Measurements from ENCODE around the gene ANKRD22.

Gene ANKRD22

DNA sequence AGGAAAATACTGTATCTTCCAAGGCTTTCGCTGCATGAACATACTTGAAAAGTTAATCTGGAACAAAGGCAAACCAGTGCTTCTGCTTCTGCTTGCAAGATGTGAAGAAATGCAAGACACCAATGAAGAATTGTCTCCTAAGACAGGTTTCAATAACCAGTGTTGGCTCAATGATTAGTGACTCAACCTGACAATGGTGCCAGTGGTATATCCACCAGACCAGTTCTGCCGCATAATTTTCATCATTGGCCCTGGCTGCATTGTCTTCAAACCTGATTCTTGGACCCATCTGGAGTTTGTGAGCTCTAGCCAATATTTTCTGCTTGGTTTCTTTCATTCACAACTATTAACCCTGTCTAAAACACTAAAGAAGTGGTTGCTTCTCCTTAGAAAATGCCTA, 14.8 kb upstream of the ANKRD22 start:
- H4K20me1 ChIP-seq (ENCODE audit: insufficient read depth, low read length), result no peaks in the 10 kb centered on the region
- H3K9ac ChIP-seq (ENCODE audit: low read depth, low read length), result no peak overlapping the region
- no peaks in the 10 kb centered on the region for H3K4me1 ChIP-seq (ENCODE audit: insufficient read depth, low read length)
- no peak overlapping the region for H3K4me2 ChIP-seq (ENCODE audit: insufficient read depth, low read length)
- H3K36me3 ChIP-seq (ENCODE audit: insufficient read depth, low read length), result no peaks in the 10 kb centered on the region
- no peaks in the 10 kb centered on the region for H3K9me3 ChIP-seq (ENCODE audit: insufficient read depth, low read length, severe bottlenecking)
- DNase-seq (no peak), ATAC-seq (ENCODE audit: insufficient read depth, low read depth) (no peak)
- no peak overlapping the region for H3K27ac ChIP-seq (ENCODE audit: low read length)
- H3K4me3 ChIP-seq (ENCODE audit: low read depth in 1 of 2, low read length in 2 of 2), result no peak overlapping the region
- H3K79me2 ChIP-seq (ENCODE audit: insufficient read depth, low read length), result no peaks in the 10 kb centered on the region
- no peaks in the 10 kb centered on the region for H3K27me3 ChIP-seq (ENCODE audit: insufficient read depth, low read length, poor library complexity)
- TF ChIP-seq EZH2 (IDR thresholded peaks at IDR 0.05; ENCODE audit: borderline replicate concordance, low read depth, low read length, severe bottlenecking), result no peak
- TF ChIP-seq, protein P1, sequence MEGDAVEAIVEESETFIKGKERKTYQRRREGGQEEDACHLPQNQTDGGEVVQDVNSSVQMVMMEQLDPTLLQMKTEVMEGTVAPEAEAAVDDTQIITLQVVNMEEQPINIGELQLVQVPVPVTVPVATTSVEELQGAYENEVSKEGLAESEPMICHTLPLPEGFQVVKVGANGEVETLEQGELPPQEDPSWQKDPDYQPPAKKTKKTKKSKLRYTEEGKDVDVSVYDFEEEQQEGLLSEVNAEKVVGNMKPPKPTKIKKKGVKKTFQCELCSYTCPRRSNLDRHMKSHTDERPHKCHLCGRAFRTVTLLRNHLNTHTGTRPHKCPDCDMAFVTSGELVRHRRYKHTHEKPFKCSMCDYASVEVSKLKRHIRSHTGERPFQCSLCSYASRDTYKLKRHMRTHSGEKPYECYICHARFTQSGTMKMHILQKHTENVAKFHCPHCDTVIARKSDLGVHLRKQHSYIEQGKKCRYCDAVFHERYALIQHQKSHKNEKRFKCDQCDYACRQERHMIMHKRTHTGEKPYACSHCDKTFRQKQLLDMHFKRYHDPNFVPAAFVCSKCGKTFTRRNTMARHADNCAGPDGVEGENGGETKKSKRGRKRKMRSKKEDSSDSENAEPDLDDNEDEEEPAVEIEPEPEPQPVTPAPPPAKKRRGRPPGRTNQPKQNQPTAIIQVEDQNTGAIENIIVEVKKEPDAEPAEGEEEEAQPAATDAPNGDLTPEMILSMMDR (IDR thresholded peaks at IDR 0.05; ENCODE audit: borderline replicate concordance, extremely low read depth, low read length, poor library complexity, severe bottlenecking), result no peak
- H2AFZ ChIP-seq (ENCODE audit: low read depth, low read length), result no peak overlapping the region

DNA sequence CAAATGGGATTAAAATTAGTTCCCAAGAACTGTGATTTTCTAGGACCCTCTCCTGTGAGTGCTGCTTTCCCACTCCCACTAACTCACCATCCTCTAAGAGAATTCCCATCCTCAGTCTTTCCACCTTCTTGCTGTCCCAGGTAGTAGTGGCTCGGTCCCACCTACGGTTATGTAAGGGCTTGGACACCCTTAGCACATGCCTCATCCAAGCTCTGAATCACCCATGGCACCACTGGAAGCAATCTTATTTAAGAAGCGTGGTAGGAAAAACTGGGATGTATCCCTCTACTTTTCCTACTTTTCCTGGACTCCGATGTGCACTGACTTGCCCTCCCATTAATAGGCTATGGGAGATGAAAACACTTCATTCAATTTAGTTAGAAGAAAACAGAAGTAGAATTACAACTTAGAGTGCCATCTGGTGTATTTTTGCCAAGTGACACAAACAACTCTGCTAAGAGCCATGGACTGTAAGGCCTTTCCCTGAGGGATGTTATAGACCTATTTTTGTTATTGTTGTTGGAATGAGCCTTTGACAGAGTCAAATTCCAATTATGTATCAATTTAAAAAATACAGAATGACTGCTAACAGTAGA, 13.7 kb upstream of the ANKRD22 start:
- ATAC-seq (ENCODE audit: insufficient read depth, low read depth), result no peak
- no peaks in the 10 kb centered on the region for H3K79me2 ChIP-seq (ENCODE audit: insufficient read depth, low read length)
- no peak for TF ChIP-seq EZH2 (IDR thresholded peaks at IDR 0.05; ENCODE audit: borderline replicate concordance, low read depth, low read length, severe bottlenecking)
- TF ChIP-seq, protein P1 (IDR thresholded peaks at IDR 0.05; ENCODE audit: borderline replicate concordance, extremely low read depth, low read length, poor library complexity, severe bottlenecking), result peak; percentile 27
- H3K9ac ChIP-seq (ENCODE audit: low read depth, low read length), result no peak overlapping the region
- no peaks in the 10 kb centered on the region for H3K27me3 ChIP-seq (ENCODE audit: insufficient read depth, low read length, poor library complexity)
- no peaks in the 10 kb centered on the region for H3K4me1 ChIP-seq (ENCODE audit: insufficient read depth, low read length)
- no peak overlapping the region for H3K27ac ChIP-seq (ENCODE audit: low read length)
- H2AFZ ChIP-seq (ENCODE audit: low read depth, low read length), result no peak overlapping the region
- no peaks in the 10 kb centered on the region for H3K9me3 ChIP-seq (ENCODE audit: insufficient read depth, low read length, severe bottlenecking)
- no peaks in the 10 kb centered on the region for H3K36me3 ChIP-seq (ENCODE audit: insufficient read depth, low read length)
- no peak overlapping the region for H3K4me3 ChIP-seq (ENCODE audit: low read depth in 1 of 2, low read length in 2 of 2)
- no peak for DNase-seq
- no peaks in the 10 kb centered on the region for H4K20me1 ChIP-seq (ENCODE audit: insufficient read depth, low read length)
- no peak overlapping the region for H3K4me2 ChIP-seq (ENCODE audit: insufficient read depth, low read length)

DNA sequence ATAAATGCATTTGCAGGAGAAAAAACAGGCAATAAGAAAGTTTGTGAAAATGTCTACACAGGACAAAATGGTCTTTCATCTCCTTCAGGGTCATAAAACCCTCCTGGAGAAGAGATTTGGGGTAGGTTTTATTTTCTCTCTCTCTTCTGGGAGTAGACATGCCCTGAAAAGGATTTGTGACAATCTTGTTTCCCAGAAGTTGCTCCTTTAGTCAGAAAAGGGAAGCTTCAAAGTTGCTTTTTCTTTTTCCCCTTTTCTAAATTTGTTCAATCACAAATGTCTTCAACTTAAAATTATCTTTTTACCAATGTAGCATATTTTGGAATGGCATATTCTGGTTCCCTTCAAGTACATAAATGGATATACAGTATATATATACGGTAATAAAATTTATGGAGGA, 9.4 kb upstream of the ANKRD22 start:
- Histone ChIP-seq H3K9ac (ENCODE audit: low read depth, low read length) (no peak overlapping the region), H3K4me2 (ENCODE audit: insufficient read depth, low read length) (no peak overlapping the region), H3K27ac (ENCODE audit: low read length) (no peak overlapping the region), H3K4me1 (ENCODE audit: insufficient read depth, low read length) (no peaks in the 10 kb centered on the region), H3K27me3 (ENCODE audit: insufficient read depth, low read length, poor library complexity) (no peaks in the 10 kb centered on the region), H3K36me3 (ENCODE audit: insufficient read depth, low read length) (no peaks in the 10 kb centered on the region), H4K20me1 (ENCODE audit: insufficient read depth, low read length) (no peaks in the 10 kb centered on the region), H2AFZ (ENCODE audit: low read depth, low read length) (no peak overlapping the region), H3K79me2 (ENCODE audit: insufficient read depth, low read length) (no peaks in the 10 kb centered on the region), H3K4me3 (ENCODE audit: low read depth in 1 of 2, low read length in 2 of 2) (no peak overlapping the region), H3K9me3 (ENCODE audit: insufficient read depth, low read length, severe bottlenecking) (no peaks in the 10 kb centered on the region)
- no peak for TF ChIP-seq EZH2 (IDR thresholded peaks at IDR 0.05; ENCODE audit: borderline replicate concordance, low read depth, low read length, severe bottlenecking)
- TF ChIP-seq, protein P1 (IDR thresholded peaks at IDR 0.05; ENCODE audit: borderline replicate concordance, extremely low read depth, low read length, poor library complexity, severe bottlenecking), result no peak
- no peak for ATAC-seq (ENCODE audit: insufficient read depth, low read depth)
- DNase-seq, result no peak
